WTC11 (cell line): ENCODE data around the gene SOX5. TPM values are rescaled to one million over a fixed set of nuclear protein-coding genes. Genes with fewer than 3 reads are reported as not detected.

Source experiments
- ATAC-seq: fragments of 200-7000 bp; cut with Tn5 transposase; 2 replicates; pipeline ENCODE4 v1.10.0; 2021; ENCODE audit warnings: mild to moderate bottlenecking, moderate library complexity
- CTCF ChIA-PET: fragments of 300-600 bp; sonication (Branson Sonifier 250); formaldehyde crosslinking; loops from one replicate; lab custom pipeline; 2021; ENCODE audit warnings: antibody characterized with exemption; lab: Charles Lee
- POLR2A ChIA-PET: fragments of 350-600 bp; sonication (Branson Sonifier 250); formaldehyde crosslinking; loops from one replicate; lab custom pipeline; 2021; ENCODE audit warnings: antibody characterized with exemption; lab: Charles Lee
- DNase-seq: peaks from one replicate; pipeline ENCODE4 v3.0.0; 2021; ENCODE audit warnings: low spot score
- H3K27ac Mint-ChIP-seq: 2 replicates; pipeline ENCODE4 v1.8.0; 2021; ENCODE audit warnings: mixed read lengths
- H3K27me3 Mint-ChIP-seq: 2 replicates; pipeline ENCODE4 v1.8.0; 2021; ENCODE audit warnings: low read depth, mild to moderate bottlenecking, moderate library complexity, mixed read lengths
- H3K36me3 Mint-ChIP-seq: 2 replicates; pipeline ENCODE4 v1.8.0; 2021; ENCODE audit warnings: mixed read lengths
- H3K4me1 Mint-ChIP-seq: 2 replicates; pipeline ENCODE4 v1.8.0; 2022; ENCODE audit warnings: mixed read lengths
- H3K4me3 Mint-ChIP-seq: 2 replicates; pipeline ENCODE4 v1.8.0; 2021; ENCODE audit warnings: mild to moderate bottlenecking, moderate library complexity, mixed read lengths
- H3K9me3 Mint-ChIP-seq: 2 replicates; pipeline ENCODE4 v1.8.0; 2021; ENCODE audit warnings: mixed read lengths
- CREB1 ChIP-seq: sonication (generic); formaldehyde crosslinking; IDR thresholded peaks from 2 replicates; pipeline ENCODE4 v1.8.0; 2023; ENCODE audit warnings: mild to moderate bottlenecking, missing genetic modification reagents
- GRHL2 ChIP-seq: fragments of 250-450 bp; sonication (Bioruptor Pico); IDR thresholded peaks from 2 replicates; pipeline ENCODE4 v1.8.0; 2022; ENCODE audit warnings: mild to moderate bottlenecking, moderate library complexity; ENCODE audit not compliant: insufficient replicate concordance, severe bottlenecking
- MXD4 ChIP-seq: fragments of 250-450 bp; sonication (Bioruptor Pico); IDR thresholded peaks from 2 replicates; pipeline ENCODE4 v1.8.0; 2021; ENCODE audit warnings: mild to moderate bottlenecking, moderate library complexity, borderline replicate concordance
- NR1H2 ChIP-seq: sonication (generic); formaldehyde crosslinking; IDR thresholded peaks from 2 replicates; pipeline ENCODE4 v1.9.0; 2021; ENCODE audit warnings: mild to moderate bottlenecking, moderate library complexity, missing genetic modification reagents
- SOX15 ChIP-seq: fragments of 250-450 bp; sonication (Bioruptor Pico); IDR thresholded peaks from 2 replicates; pipeline ENCODE4 v1.9.0; 2021; ENCODE audit warnings: mild to moderate bottlenecking
- TEAD4 ChIP-seq: sonication (generic); formaldehyde crosslinking; IDR thresholded peaks from 2 replicates; pipeline ENCODE4 v1.8.0; 2022; ENCODE audit warnings: mild to moderate bottlenecking, missing genetic modification reagents
- ZNF423 ChIP-seq: fragments of 250-450 bp; sonication (Bioruptor Pico); IDR thresholded peaks from 2 replicates; pipeline ENCODE4 v2.1.2; 2022; ENCODE audit warnings: mild to moderate bottlenecking, moderate library complexity
- ZNF671 ChIP-seq: fragments of 250-450 bp; sonication (Bioruptor Pico); IDR thresholded peaks from 2 replicates; pipeline ENCODE4 v1.8.0; 2021; ENCODE audit warnings: mild to moderate bottlenecking
- total RNA-seq: library from RNA; stranded (reverse); gene quantifications from 3 replicates; pipeline ENCODE4 v1.2.3, GENCODE V29; 2021
- TF ChIP-seq, protein P1 (sequence below): sonication (generic); formaldehyde crosslinking; IDR thresholded peaks from 2 replicates; pipeline ENCODE4 v1.8.1; 2022; ENCODE audit warnings: low read depth, missing genetic modification reagents, borderline replicate concordance
- TF ChIP-seq, protein P2 (sequence below): sonication (generic); formaldehyde crosslinking; IDR thresholded peaks from 2 replicates; pipeline ENCODE4 v1.8.0; 2022; ENCODE audit warnings: missing genetic modification reagents
- TF ChIP-seq, protein P3 (sequence below): fragments of 250-450 bp; sonication (Bioruptor Pico); IDR thresholded peaks from 2 replicates; pipeline ENCODE4 v1.9.0; 2021; ENCODE audit warnings: moderate library complexity, mild to moderate bottlenecking, inconsistent platforms, borderline replicate concordance
- TF ChIP-seq, protein P4 (sequence below): sonication (generic); formaldehyde crosslinking; IDR thresholded peaks from 2 replicates; pipeline ENCODE4 v1.8.0; 2023; ENCODE audit warnings: missing genetic modification reagents
- TF ChIP-seq, protein P5 (sequence below): sonication (generic); formaldehyde crosslinking; IDR thresholded peaks from 2 replicates; pipeline ENCODE4 v1.8.1; 2023; ENCODE audit warnings: mild to moderate bottlenecking, missing genetic modification reagents, borderline replicate concordance
- TF ChIP-seq, protein P6 (sequence below): sonication (generic); formaldehyde crosslinking; IDR thresholded peaks from 2 replicates; pipeline ENCODE4 v1.8.0; 2022; ENCODE audit warnings: mild to moderate bottlenecking, missing genetic modification reagents

The SOX5 gene
- total RNA-seq, 1 experiment from 2014 or later = 2.3 TPM

DNA sequence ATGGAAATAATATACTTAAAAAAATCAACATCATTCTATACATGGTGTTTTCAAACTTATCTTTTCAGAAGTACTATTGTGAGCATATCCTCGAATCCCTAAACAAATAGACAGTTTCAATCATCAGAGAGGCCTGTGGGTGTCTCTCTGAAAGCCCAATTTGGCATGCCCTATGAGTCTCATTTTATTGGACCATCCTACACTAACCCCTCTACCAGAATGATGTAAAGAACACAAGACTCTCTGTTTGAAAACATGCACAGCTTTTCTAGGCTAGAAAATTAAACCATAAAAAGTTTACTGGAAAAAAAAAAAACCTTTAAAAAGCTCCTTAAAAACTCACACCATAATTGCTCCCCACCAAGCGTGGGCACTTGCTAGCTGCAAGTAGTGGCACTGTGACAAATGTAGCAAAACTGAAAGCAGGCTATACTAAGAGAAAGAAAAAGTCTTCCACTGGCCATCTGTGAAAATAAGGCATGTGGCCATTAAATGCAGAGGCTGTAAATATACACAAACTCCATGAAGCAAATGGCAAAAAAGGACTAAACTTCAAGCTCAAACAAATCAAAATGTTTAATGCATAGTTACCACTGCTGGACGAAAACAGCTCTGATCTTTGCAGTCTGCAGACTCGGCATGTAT, 394.2 kb downstream of the SOX5 start (continued):
- TF ChIP-seq, protein P1, sequence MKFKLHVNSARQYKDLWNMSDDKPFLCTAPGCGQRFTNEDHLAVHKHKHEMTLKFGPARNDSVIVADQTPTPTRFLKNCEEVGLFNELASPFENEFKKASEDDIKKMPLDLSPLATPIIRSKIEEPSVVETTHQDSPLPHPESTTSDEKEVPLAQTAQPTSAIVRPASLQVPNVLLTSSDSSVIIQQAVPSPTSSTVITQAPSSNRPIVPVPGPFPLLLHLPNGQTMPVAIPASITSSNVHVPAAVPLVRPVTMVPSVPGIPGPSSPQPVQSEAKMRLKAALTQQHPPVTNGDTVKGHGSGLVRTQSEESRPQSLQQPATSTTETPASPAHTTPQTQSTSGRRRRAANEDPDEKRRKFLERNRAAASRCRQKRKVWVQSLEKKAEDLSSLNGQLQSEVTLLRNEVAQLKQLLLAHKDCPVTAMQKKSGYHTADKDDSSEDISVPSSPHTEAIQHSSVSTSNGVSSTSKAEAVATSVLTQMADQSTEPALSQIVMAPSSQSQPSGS (CRISPR knock-in tag) = no peak
- TF ChIP-seq CREB1 (CRISPR knock-in tag) = no peak

DNA sequence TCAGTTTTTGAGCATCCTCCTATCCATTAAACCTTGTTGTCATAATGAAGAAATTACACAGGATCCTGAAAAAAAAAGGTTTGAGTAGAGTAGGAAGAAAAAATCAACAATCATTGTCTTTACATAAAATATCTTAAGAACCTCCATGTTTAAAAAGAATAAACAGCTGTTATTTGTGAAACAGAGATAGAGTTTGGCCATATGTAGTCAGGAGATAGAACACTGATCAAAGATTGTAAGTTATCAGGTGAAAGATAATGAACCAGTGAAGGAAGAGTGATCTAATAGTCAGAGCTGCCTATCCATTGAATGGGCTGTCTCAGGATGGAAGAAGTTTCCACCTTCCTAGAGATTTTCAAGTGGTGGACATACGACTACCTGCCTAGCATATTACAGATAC, 397.1 kb downstream of the SOX5 start:
- no peak for TF ChIP-seq NR1H2
- TF ChIP-seq, protein P2, sequence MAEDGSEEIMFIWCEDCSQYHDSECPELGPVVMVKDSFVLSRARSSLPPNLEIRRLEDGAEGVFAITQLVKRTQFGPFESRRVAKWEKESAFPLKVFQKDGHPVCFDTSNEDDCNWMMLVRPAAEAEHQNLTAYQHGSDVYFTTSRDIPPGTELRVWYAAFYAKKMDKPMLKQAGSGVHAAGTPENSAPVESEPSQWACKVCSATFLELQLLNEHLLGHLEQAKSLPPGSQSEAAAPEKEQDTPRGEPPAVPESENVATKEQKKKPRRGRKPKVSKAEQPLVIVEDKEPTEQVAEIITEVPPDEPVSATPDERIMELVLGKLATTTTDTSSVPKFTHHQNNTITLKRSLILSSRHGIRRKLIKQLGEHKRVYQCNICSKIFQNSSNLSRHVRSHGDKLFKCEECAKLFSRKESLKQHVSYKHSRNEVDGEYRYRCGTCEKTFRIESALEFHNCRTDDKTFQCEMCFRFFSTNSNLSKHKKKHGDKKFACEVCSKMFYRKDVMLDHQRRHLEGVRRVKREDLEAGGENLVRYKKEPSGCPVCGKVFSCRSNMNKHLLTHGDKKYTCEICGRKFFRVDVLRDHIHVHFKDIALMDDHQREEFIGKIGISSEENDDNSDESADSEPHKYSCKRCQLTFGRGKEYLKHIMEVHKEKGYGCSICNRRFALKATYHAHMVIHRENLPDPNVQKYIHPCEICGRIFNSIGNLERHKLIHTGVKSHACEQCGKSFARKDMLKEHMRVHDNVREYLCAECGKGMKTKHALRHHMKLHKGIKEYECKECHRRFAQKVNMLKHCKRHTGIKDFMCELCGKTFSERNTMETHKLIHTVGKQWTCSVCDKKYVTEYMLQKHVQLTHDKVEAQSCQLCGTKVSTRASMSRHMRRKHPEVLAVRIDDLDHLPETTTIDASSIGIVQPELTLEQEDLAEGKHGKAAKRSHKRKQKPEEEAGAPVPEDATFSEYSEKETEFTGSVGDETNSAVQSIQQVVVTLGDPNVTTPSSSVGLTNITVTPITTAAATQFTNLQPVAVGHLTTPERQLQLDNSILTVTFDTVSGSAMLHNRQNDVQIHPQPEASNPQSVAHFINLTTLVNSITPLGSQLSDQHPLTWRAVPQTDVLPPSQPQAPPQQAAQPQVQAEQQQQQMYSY (CRISPR knock-in tag) = no peak
- DNase-seq (no peak), ATAC-seq (no peak)
- Mint-ChIP-seq H3K27ac (no peak overlapping the region), H3K27me3 (no peaks in the 10 kb centered on the region), H3K4me3 (no peak overlapping the region), H3K9me3 (no peaks in the 10 kb centered on the region), H3K36me3 (no peaks in the 10 kb centered on the region), H3K4me1 (no peaks in the 10 kb centered on the region)
- CTCF ChIA-PET = no interaction called here
- POLR2A ChIA-PET = no interaction called here

DNA sequence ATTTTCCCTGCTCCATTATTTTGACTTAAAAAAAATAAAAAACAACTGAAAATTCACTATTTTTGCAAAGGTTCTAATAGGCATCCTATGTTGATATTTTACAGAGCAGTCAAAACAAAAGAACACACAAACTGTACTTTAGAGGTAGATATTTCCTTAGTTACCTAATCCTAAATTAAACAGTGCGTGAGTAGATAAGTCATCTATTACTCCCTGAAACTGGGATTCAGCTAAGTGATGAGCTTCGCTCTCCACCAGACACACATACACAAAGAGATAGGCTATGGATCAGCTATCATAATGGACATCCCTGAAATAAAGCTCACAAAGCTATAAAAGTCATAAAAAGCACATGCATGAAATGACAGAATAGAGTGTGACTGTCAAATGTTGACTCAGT, 398.7 kb downstream of the SOX5 start:
- TF ChIP-seq, protein P3, sequence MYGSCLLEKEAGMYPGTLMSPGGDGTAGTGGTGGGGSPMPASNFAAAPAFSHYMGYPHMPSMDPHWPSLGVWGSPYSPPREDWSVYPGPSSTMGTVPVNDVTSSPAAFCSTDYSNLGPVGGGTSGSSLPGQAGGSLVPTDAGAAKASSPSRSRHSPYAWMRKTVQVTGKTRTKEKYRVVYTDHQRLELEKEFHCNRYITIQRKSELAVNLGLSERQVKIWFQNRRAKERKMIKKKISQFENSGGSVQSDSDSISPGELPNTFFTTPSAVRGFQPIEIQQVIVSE (CRISPR knock-in tag) = no peak
- TF ChIP-seq, protein P4, sequence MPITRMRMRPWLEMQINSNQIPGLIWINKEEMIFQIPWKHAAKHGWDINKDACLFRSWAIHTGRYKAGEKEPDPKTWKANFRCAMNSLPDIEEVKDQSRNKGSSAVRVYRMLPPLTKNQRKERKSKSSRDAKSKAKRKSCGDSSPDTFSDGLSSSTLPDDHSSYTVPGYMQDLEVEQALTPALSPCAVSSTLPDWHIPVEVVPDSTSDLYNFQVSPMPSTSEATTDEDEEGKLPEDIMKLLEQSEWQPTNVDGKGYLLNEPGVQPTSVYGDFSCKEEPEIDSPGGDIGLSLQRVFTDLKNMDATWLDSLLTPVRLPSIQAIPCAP (CRISPR knock-in tag) = no peak
- TF ChIP-seq GRHL2 (no peak), SOX15 (CRISPR knock-in tag) (no peak)
- H3K9me3 Mint-ChIP-seq = no peaks in the 10 kb centered on the region
- no peak overlapping the region for H3K4me3 Mint-ChIP-seq
- H3K4me1 Mint-ChIP-seq = no peaks in the 10 kb centered on the region
- no peaks in the 10 kb centered on the region for H3K36me3 Mint-ChIP-seq
- DNase-seq (no peak), ATAC-seq (no peak)
- POLR2A ChIA-PET = no interaction called here
- no peak overlapping the region for H3K27ac Mint-ChIP-seq
- CTCF ChIA-PET = no interaction called here
- no peaks in the 10 kb centered on the region for H3K27me3 Mint-ChIP-seq

DNA sequence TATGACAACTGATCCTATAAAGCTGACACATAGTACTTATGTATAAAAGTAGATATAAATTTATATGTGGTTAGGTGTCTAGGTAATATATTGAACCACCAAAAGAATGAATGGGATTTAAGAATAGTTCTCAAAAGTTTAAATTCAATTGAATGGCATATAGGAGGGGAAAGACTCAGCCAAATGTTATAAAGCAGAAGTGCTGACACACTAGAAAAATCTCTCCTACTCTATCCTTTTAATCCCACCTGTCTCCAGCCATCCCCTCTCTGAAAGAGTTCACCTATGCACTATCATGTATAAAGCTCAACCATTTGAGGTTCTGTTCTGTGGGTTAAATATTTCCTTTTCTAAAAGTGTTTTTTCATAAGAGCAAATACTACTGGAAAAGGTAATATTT, 400.7 kb downstream of the SOX5 start:
- TF ChIP-seq, protein P5, sequence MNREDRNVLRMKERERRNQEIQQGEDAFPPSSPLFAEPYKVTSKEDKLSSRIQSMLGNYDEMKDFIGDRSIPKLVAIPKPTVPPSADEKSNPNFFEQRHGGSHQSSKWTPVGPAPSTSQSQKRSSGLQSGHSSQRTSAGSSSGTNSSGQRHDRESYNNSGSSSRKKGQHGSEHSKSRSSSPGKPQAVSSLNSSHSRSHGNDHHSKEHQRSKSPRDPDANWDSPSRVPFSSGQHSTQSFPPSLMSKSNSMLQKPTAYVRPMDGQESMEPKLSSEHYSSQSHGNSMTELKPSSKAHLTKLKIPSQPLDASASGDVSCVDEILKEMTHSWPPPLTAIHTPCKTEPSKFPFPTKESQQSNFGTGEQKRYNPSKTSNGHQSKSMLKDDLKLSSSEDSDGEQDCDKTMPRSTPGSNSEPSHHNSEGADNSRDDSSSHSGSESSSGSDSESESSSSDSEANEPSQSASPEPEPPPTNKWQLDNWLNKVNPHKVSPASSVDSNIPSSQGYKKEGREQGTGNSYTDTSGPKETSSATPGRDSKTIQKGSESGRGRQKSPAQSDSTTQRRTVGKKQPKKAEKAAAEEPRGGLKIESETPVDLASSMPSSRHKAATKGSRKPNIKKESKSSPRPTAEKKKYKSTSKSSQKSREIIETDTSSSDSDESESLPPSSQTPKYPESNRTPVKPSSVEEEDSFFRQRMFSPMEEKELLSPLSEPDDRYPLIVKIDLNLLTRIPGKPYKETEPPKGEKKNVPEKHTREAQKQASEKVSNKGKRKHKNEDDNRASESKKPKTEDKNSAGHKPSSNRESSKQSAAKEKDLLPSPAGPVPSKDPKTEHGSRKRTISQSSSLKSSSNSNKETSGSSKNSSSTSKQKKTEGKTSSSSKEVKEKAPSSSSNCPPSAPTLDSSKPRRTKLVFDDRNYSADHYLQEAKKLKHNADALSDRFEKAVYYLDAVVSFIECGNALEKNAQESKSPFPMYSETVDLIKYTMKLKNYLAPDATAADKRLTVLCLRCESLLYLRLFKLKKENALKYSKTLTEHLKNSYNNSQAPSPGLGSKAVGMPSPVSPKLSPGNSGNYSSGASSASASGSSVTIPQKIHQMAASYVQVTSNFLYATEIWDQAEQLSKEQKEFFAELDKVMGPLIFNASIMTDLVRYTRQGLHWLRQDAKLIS = no peak
- no peak for TF ChIP-seq TEAD4
- TF ChIP-seq, protein P6, sequence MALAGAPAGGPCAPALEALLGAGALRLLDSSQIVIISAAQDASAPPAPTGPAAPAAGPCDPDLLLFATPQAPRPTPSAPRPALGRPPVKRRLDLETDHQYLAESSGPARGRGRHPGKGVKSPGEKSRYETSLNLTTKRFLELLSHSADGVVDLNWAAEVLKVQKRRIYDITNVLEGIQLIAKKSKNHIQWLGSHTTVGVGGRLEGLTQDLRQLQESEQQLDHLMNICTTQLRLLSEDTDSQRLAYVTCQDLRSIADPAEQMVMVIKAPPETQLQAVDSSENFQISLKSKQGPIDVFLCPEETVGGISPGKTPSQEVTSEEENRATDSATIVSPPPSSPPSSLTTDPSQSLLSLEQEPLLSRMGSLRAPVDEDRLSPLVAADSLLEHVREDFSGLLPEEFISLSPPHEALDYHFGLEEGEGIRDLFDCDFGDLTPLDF (CRISPR knock-in tag) = no peak
- TF ChIP-seq MXD4 (CRISPR knock-in tag) = no peak
- no peak for TF ChIP-seq ZNF671 (CRISPR knock-in tag)
- no peak for TF ChIP-seq ZNF423
- H3K27me3 Mint-ChIP-seq = no peaks in the 10 kb centered on the region
- POLR2A ChIA-PET = no interaction called here
- no peaks in the 10 kb centered on the region for H3K4me1 Mint-ChIP-seq
- no peak overlapping the region for H3K27ac Mint-ChIP-seq
- H3K4me3 Mint-ChIP-seq = no peak overlapping the region
- CTCF ChIA-PET = no interaction called here
- H3K9me3 Mint-ChIP-seq = no peaks in the 10 kb centered on the region
- H3K36me3 Mint-ChIP-seq = no peaks in the 10 kb centered on the region
- ATAC-seq (no peak), DNase-seq (no peak)
